GM23338 (cell line): ENCODE data around the gene TPD52L2. TPM values are rescaled to one million over a fixed set of nuclear protein-coding genes. Genes with fewer than 3 reads are reported as not detected.
"Not testable (repeated sequence)": the region's sequence is repeated elsewhere in the genome, so short reads cannot be mapped to it uniquely, and the experiment has no call there.

Source experiments
- ATAC-seq: fragments of 200-7000 bp; cut with Tn5 transposase; 3 replicates; pipeline ENCODE4 v1.9.1; 2020
- DNase-seq: peaks from one replicate; pipeline ENCODE4 v3.0.0-alpha.2; 2015; ENCODE audit warnings: low spot score
- H2AFZ ChIP-seq: fragments of 200-600 bp; sonication (generic); 2 replicates; pipeline ENCODE4 v1.8.0; 2016; ENCODE audit warnings: antibody characterized with exemption, mild to moderate bottlenecking, moderate library complexity
- H3F3A ChIP-seq: fragments of 200-600 bp; sonication (generic); replicated peaks from 2 replicates; pipeline ENCODE4 v1.8.0; 2017; ENCODE audit warnings: antibody characterized with exemption, mixed run types, low read depth
- H3K27ac ChIP-seq: fragments of 200-600 bp; sonication (generic); 2 replicates; pipeline ENCODE4 v1.6.1; 2016; ENCODE audit warnings: low read depth
- H3K27me3 ChIP-seq: fragments of 200-600 bp; sonication (generic); 2 replicates; pipeline ENCODE4 v1.8.0; 2016; ENCODE audit warnings: mild to moderate bottlenecking, mixed run types, moderate library complexity; ENCODE audit not compliant: insufficient read depth
- H3K36me3 ChIP-seq: fragments of 200-600 bp; sonication (generic); 2 replicates; pipeline ENCODE4 v1.8.0; 2016; ENCODE audit warnings: mild to moderate bottlenecking; ENCODE audit not compliant: insufficient read depth
- H3K4me1 ChIP-seq: fragments of 200-600 bp; sonication (generic); 2 replicates; pipeline ENCODE4 v1.8.0; 2016; ENCODE audit warnings: mild to moderate bottlenecking, moderate library complexity; ENCODE audit not compliant: insufficient read depth
- H3K4me2 ChIP-seq: fragments of 200-600 bp; sonication (generic); 2 replicates; pipeline ENCODE4 v1.7.1; 2017; ENCODE audit warnings: mixed run types
- H3K4me3 ChIP-seq: fragments of 200-600 bp; sonication (generic); 2 replicates; pipeline ENCODE4 v1.6.1; 2016; ENCODE audit warnings: mixed run types
- H3K79me2 ChIP-seq: fragments of 200-600 bp; sonication (generic); replicated peaks from 2 replicates; pipeline ENCODE4 v1.8.0; 2017; ENCODE audit warnings: mild to moderate bottlenecking; ENCODE audit not compliant: insufficient read depth
- H3K9me2 ChIP-seq: fragments of 200-600 bp; sonication (generic); 2 replicates; pipeline ENCODE4 v1.8.0; 2017; ENCODE audit not compliant: insufficient read depth
- H4K20me1 ChIP-seq: fragments of 200-600 bp; sonication (generic); replicated peaks from 2 replicates; pipeline ENCODE4 v1.8.0; 2017; ENCODE audit warnings: mild to moderate bottlenecking; ENCODE audit not compliant: insufficient read depth
- H3K27ac Mint-ChIP-seq: 2 replicates; pipeline ENCODE4 v1.8.0; 2020; ENCODE audit warnings: inconsistent platforms, mild to moderate bottlenecking, moderate library complexity, mixed read lengths
- H3K27me3 Mint-ChIP-seq: 3 replicates; pipeline ENCODE4 v1.8.0; 2022; ENCODE audit warnings: low read depth, mild to moderate bottlenecking, moderate library complexity, mixed read lengths, inconsistent platforms; ENCODE audit not compliant: insufficient read depth, poor library complexity
- H3K36me3 Mint-ChIP-seq: 3 replicates; pipeline ENCODE4 v1.8.0; 2021; ENCODE audit warnings: low read depth, mild to moderate bottlenecking, inconsistent platforms, moderate library complexity, mixed read lengths
- H3K4me1 Mint-ChIP-seq: 3 replicates; pipeline ENCODE4 v1.8.0; 2020; ENCODE audit warnings: mild to moderate bottlenecking, inconsistent platforms, mixed read lengths
- H3K4me3 Mint-ChIP-seq: 3 replicates; pipeline ENCODE4 v1.8.0; 2021; ENCODE audit warnings: moderate library complexity, mild to moderate bottlenecking, inconsistent platforms, mixed read lengths
- H3K9me3 Mint-ChIP-seq: 3 replicates; pipeline ENCODE4 v1.8.0; 2020; ENCODE audit warnings: moderate library complexity, mild to moderate bottlenecking, inconsistent platforms, mixed read lengths
- EZH2 ChIP-seq: fragments of 200-600 bp; sonication (generic); IDR thresholded peaks from one replicate; pipeline ENCODE4 v1.8.0; 2017; ENCODE audit warnings: antibody characterized with exemption, mild to moderate bottlenecking, low read depth; ENCODE audit not compliant: unreplicated experiment
- EZH2phosphoT487 ChIP-seq: fragments of 200-600 bp; sonication (generic); IDR thresholded peaks from one replicate; pipeline ENCODE4 v1.8.1; 2018; ENCODE audit warnings: antibody characterized with exemption; ENCODE audit not compliant: unreplicated experiment
- JUNB ChIP-seq: IDR thresholded peaks from one replicate; pipeline ENCODE4 v1.6.1; 2016; ENCODE audit warnings: antibody characterized with exemption; ENCODE audit not compliant: unreplicated experiment
- POLR2AphosphoS5 ChIP-seq: IDR thresholded peaks from 2 replicates; pipeline ENCODE4 v1.6.1; 2016; ENCODE audit warnings: antibody characterized with exemption, low read depth
- REST ChIP-seq: IDR thresholded peaks from one replicate; pipeline ENCODE4 v1.6.1; 2018; ENCODE audit warnings: antibody characterized with exemption; ENCODE audit not compliant: unreplicated experiment
- STAT1 ChIP-seq: IDR thresholded peaks from one replicate; pipeline ENCODE4 v1.6.1; 2016; ENCODE audit warnings: antibody characterized with exemption; ENCODE audit not compliant: unreplicated experiment
- polyA plus RNA-seq: library from polyadenylated mRNA; unstranded; fragments of >200 nt; fragmentation: Nextera tagmentation; extraction: Ambion mirVana; gene quantifications from 2 replicates; pipeline ENCODE4 v1.2.1, GENCODE V29; 2016
- total RNA-seq: library from RNA; depleted of rRNA; stranded (reverse); fragments of >200 nt; shearing (Covaris generic); gene quantifications from 2 replicates; pipeline ENCODE4 v1.2.3, GENCODE V29; 2014
- TF ChIP-seq, protein P1 (sequence below), 2 experiments: fragments of 200-600 bp in 1 of 2; sonication (generic) in 1 of 2; conservative IDR thresholded peaks; 2 replicates each; pipeline versions ENCODE4 v1.5.1 to v1.6.1; 2016 to 2017; ENCODE audit warnings: antibody characterized with exemption in 2 of 2, low read depth in 2 of 2, mild to moderate bottlenecking in 2 of 2, moderate library complexity in 1 of 2

The TPD52L2 gene
- total and polyA plus RNA-seq, 2 experiments from 2014 or later: 40.2 to 103 TPM

GRCh38 chr20:63848003-63848911 lies 16.8 kb upstream of the TPD52L2 start (continued):
- no peak for TF ChIP-seq REST
- no peak for TF ChIP-seq STAT1
- TF ChIP-seq, protein P1, sequence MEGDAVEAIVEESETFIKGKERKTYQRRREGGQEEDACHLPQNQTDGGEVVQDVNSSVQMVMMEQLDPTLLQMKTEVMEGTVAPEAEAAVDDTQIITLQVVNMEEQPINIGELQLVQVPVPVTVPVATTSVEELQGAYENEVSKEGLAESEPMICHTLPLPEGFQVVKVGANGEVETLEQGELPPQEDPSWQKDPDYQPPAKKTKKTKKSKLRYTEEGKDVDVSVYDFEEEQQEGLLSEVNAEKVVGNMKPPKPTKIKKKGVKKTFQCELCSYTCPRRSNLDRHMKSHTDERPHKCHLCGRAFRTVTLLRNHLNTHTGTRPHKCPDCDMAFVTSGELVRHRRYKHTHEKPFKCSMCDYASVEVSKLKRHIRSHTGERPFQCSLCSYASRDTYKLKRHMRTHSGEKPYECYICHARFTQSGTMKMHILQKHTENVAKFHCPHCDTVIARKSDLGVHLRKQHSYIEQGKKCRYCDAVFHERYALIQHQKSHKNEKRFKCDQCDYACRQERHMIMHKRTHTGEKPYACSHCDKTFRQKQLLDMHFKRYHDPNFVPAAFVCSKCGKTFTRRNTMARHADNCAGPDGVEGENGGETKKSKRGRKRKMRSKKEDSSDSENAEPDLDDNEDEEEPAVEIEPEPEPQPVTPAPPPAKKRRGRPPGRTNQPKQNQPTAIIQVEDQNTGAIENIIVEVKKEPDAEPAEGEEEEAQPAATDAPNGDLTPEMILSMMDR (conservative IDR thresholded peaks at IDR 0.05; ENCODE audit: low read depth in 2 of 2): no peak

GRCh38 chr20:63850689-63851547 lies 14.2 kb upstream of the TPD52L2 start:
- DNase-seq: no peak
- H3K4me1 Mint-ChIP-seq: peaks cover 16% of the 10 kb centered on the region
- Histone ChIP-seq H3K9me2 (no peaks in the 10 kb centered on the region), H3K4me1 (peaks cover 42% of the 10 kb centered on the region), H3K27me3 (no peaks in the 10 kb centered on the region), H3K79me2 (no peaks in the 10 kb centered on the region), H3K4me2 (no peak overlapping the region), H4K20me1 (no peaks in the 10 kb centered on the region), H3K4me3 (no peak overlapping the region), H3K36me3 (no peaks in the 10 kb centered on the region), H3K27ac (no peak overlapping the region), H3F3A (peaks cover 11% of the 10 kb centered on the region), H2AFZ (no peak overlapping the region)
- H3K36me3 Mint-ChIP-seq: no peaks in the 10 kb centered on the region; the same call in 2 of the 3 replicates
- H3K9me3 Mint-ChIP-seq: no peaks in the 10 kb centered on the region
- no peak for ATAC-seq
- H3K27me3 Mint-ChIP-seq: peaks cover 14% of the 10 kb centered on the region
- H3K27ac Mint-ChIP-seq: no peak overlapping the region
- no peak for TF ChIP-seq REST
- TF ChIP-seq STAT1: no peak
- TF ChIP-seq POLR2AphosphoS5: no peak
- no peak for TF ChIP-seq EZH2
- TF ChIP-seq, protein P1 (conservative IDR thresholded peaks at IDR 0.05; ENCODE audit: low read depth in 2 of 2): no peak
- TF ChIP-seq EZH2phosphoT487: no peak
- TF ChIP-seq JUNB: no peak
- no peak overlapping the region; the same call in 2 of the 3 replicates for H3K4me3 Mint-ChIP-seq

DNA sequence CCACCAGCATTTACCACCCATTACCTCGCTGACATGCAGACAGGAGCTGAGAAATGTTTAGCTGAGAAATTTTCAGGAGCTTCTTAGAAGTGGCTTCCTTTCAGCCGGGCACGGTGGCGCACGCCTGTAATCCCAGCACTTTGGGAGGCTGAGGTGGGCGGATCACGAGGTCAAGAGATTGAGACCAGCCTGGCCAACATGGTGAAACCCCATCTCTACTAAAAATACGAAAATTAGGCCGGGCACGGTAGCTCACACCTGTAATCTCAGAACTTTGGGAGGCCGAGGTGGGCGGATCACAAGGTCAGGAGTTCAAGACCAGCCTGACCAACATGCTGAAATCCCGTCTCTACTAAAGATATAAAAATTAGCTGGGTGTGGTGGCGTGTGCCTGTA lies 13.5 kb upstream of the TPD52L2 start:
- H3K79me2 ChIP-seq, ATAC-seq, H3K9me3 Mint-ChIP-seq, H3K27me3 ChIP-seq, H3K4me3 ChIP-seq, H3K36me3 Mint-ChIP-seq, H3K9me2 ChIP-seq, H3K4me3 Mint-ChIP-seq, H4K20me1 ChIP-seq, H3K36me3 ChIP-seq, H2AFZ ChIP-seq, H3F3A ChIP-seq, H3K27ac Mint-ChIP-seq, H3K4me2 ChIP-seq, H3K27ac ChIP-seq, DNase-seq: not testable (repeated sequence)
- peaks cover 41% of the 10 kb centered on the region for H3K4me1 ChIP-seq
- peaks cover 20% of the 10 kb centered on the region for H3K27me3 Mint-ChIP-seq
- peaks cover 17% of the 10 kb centered on the region for H3K4me1 Mint-ChIP-seq
